HepG2 (cell line): ENCODE measurements around the gene ODC1. TPM values are rescaled to one million over a fixed set of nuclear protein-coding genes. Genes with fewer than 3 reads are reported as not detected.

Source experiments
- AGO1 ChIP-seq: fragments of 200-400 bp; formaldehyde crosslinking; IDR thresholded peaks from 2 replicates; pipeline ENCODE4 v1.6.1; 2017; ENCODE audit warnings: mild to moderate bottlenecking, low read depth, low read length, moderate library complexity; ENCODE audit not compliant: poor library complexity, severe bottlenecking
- CHD4 ChIP-seq: fragments of 200-600 bp; sonication (generic); IDR thresholded peaks from 2 replicates; pipeline ENCODE4 v1.7.0; 2017; ENCODE audit warnings: mild to moderate bottlenecking, low read length, borderline replicate concordance
- ISX ChIP-seq: sonication (generic); formaldehyde crosslinking; conservative IDR thresholded peaks from 2 replicates; pipeline ENCODE4 v1.5.0; 2020; ENCODE audit warnings: missing genetic modification reagents
- MAFK ChIP-seq, 2 experiments: IDR thresholded peaks in 1 of 2; conservative IDR thresholded peaks in 1 of 2; 2 replicates each; pipeline ENCODE4 v1.6.1; 2011; ENCODE audit warnings: improper control_type of control experiment in 2 of 2, low read length in 2 of 2
- NFYC ChIP-seq: IDR thresholded peaks from 2 replicates; pipeline ENCODE4 v1.6.1; 2016; ENCODE audit warnings: missing genetic modification reagents, missing compliant biosample characterization
- NR2C2 ChIP-seq: sonication (generic); formaldehyde crosslinking; IDR thresholded peaks from 2 replicates; pipeline ENCODE4 v1.4.0; 2020; ENCODE audit warnings: missing genetic modification reagents, mild to moderate bottlenecking, moderate library complexity, borderline replicate concordance
- SIX1 ChIP-seq: sonication (generic); formaldehyde crosslinking; IDR thresholded peaks from 2 replicates; pipeline ENCODE4 v1.4.0; 2020; ENCODE audit warnings: missing genetic modification reagents, borderline replicate concordance
- ZNF709 ChIP-seq: sonication (generic); formaldehyde crosslinking; IDR thresholded peaks from 2 replicates; pipeline ENCODE4 v1.5.0; 2020; ENCODE audit warnings: mild to moderate bottlenecking, missing genetic modification reagents
- polyA plus RNA-seq, 8 experiments: library from polyadenylated mRNA; depleted of rRNA in 3 of 8; stranded (reverse) in 7 of 8; unstranded in 1 of 8; fragments of >200 nt; fragmentation: Illumina TruSeq in 4 of 8; extraction: Trizol in 4 of 8; gene quantifications; 2 replicates each; pipeline versions ENCODE4 v1.2.1 to v1.2.3, GENCODE V29; 2011 to 2016; ENCODE audit warnings: low read depth in 4 of 8, missing spikeins in 1 of 8, mixed read lengths in 1 of 8; ENCODE audit not compliant: insufficient read depth in 1 of 8
- total RNA-seq, 5 experiments: library from RNA; depleted of rRNA; stranded (reverse); fragments of >200 nt; fragmentation: Illumina TruSeq; extraction: Trizol; gene quantifications; 2 replicates each; pipeline ENCODE4 v1.2.3, GENCODE V29; 2016; ENCODE audit warnings: low read depth in 1 of 5
- TF ChIP-seq, protein P1 (sequence below): sonication (generic); formaldehyde crosslinking; IDR thresholded peaks from 2 replicates; pipeline ENCODE4 v1.8.1; 2022; ENCODE audit warnings: low read depth, mild to moderate bottlenecking, missing genetic modification reagents
- TF ChIP-seq, protein P2 (sequence below): IDR thresholded peaks from 2 replicates; pipeline ENCODE4 v1.6.1; 2018; ENCODE audit warnings: missing genetic modification reagents, mild to moderate bottlenecking, missing compliant biosample characterization
- TF ChIP-seq, protein P3 (sequence below): sonication (generic); formaldehyde crosslinking; IDR thresholded peaks from 2 replicates; pipeline ENCODE4 v1.4.0; 2020; ENCODE audit warnings: missing genetic modification reagents
- TF ChIP-seq, protein P4 (sequence below): sonication (generic); formaldehyde crosslinking; IDR thresholded peaks from 2 replicates; pipeline ENCODE4 v1.4.0; 2020; ENCODE audit warnings: missing genetic modification reagents
- TF ChIP-seq, protein P5 (sequence below): sonication (generic); formaldehyde crosslinking; IDR thresholded peaks from 2 replicates; pipeline ENCODE4 v1.4.0; 2020; ENCODE audit warnings: missing genetic modification reagents, borderline replicate concordance
- TF ChIP-seq, protein P6 (sequence below): IDR thresholded peaks from 2 replicates; pipeline ENCODE4 v1.6.1; 2016; ENCODE audit warnings: control low read depth

The ODC1 gene
- total and polyA plus RNA-seq, 2 of the 13 experiments (the other 11 are each of a cell fraction or from before 2014, with no cell fraction given), result 142 to 371 TPM

DNA sequence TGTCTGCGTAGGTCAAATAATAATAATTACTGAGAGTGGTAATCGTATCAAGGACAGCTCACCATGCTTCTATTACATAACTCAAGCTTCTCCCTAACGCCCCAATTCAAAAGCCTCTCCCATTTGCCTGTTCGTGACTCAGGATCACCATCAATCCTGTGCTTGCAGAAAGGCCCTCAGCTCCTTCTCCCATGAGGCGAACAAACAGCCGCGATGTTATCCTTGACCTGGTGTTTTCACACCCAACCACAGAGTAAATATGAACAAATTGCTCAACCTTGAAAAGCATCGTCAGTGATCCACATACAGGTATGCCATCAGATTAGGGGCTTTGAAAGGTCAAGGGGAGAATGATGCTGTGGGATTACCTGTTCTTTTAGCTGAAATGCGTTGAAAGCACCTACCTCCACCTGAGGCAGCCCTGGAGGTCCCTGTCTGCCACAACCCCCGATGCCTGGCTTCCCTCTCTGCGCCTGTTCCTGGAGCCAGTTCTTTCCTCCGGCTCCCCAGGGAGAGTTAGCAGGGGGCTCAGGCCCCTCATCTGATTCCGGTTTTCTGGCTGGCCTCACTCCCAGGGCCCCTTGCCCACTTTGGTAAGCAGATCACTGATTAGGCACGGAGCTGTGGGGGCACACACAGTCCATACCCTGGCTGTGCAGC is 39.1 kb upstream of the ODC1 start (continued):
- TF ChIP-seq NFYC (CRISPR knock-in tag) (0 out of 2 replicates have a peak, but pooled peaks have one; percentile 26), NR2C2 (peak; percentile 60; the same call in 1 of the 2 replicates), ZNF709 (CRISPR knock-in tag) (no peak), CHD4 (0 out of 2 replicates have a peak, but pooled peaks have one; percentile 63), MAFK (conservative IDR thresholded peaks at IDR 0.05 in 1 of 2, IDR thresholded peaks at IDR 0.05 in 1 of 2; ENCODE audit: low read length in 2 of 2) (0 out of 4 replicates have a peak, but pooled peaks of 1 of the 2 experiments have one; percentile 5), SIX1 (CRISPR knock-in tag) (peak; percentile 75; the same call in 1 of the 2 replicates), ISX (CRISPR knock-in tag) (no peak), AGO1 (no peak)
- TF ChIP-seq, protein P1, sequence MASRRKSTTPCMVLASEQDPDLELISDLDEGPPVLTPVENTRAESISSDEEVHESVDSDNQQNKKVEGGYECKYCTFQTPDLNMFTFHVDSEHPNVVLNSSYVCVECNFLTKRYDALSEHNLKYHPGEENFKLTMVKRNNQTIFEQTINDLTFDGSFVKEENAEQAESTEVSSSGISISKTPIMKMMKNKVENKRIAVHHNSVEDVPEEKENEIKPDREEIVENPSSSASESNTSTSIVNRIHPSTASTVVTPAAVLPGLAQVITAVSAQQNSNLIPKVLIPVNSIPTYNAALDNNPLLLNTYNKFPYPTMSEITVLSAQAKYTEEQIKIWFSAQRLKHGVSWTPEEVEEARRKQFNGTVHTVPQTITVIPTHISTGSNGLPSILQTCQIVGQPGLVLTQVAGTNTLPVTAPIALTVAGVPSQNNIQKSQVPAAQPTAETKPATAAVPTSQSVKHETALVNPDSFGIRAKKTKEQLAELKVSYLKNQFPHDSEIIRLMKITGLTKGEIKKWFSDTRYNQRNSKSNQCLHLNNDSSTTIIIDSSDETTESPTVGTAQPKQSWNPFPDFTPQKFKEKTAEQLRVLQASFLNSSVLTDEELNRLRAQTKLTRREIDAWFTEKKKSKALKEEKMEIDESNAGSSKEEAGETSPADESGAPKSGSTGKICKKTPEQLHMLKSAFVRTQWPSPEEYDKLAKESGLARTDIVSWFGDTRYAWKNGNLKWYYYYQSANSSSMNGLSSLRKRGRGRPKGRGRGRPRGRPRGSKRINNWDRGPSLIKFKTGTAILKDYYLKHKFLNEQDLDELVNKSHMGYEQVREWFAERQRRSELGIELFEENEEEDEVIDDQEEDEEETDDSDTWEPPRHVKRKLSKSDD (CRISPR knock-in tag), result peak; percentile 70; the same call in 1 of the 2 replicates
- TF ChIP-seq, protein P2, sequence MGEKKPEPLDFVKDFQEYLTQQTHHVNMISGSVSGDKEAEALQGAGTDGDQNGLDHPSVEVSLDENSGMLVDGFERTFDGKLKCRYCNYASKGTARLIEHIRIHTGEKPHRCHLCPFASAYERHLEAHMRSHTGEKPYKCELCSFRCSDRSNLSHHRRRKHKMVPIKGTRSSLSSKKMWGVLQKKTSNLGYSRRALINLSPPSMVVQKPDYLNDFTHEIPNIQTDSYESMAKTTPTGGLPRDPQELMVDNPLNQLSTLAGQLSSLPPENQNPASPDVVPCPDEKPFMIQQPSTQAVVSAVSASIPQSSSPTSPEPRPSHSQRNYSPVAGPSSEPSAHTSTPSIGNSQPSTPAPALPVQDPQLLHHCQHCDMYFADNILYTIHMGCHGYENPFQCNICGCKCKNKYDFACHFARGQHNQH (CRISPR knock-in tag), result peak; percentile 84; the same call in 1 of the 2 replicates
- TF ChIP-seq, protein P3, sequence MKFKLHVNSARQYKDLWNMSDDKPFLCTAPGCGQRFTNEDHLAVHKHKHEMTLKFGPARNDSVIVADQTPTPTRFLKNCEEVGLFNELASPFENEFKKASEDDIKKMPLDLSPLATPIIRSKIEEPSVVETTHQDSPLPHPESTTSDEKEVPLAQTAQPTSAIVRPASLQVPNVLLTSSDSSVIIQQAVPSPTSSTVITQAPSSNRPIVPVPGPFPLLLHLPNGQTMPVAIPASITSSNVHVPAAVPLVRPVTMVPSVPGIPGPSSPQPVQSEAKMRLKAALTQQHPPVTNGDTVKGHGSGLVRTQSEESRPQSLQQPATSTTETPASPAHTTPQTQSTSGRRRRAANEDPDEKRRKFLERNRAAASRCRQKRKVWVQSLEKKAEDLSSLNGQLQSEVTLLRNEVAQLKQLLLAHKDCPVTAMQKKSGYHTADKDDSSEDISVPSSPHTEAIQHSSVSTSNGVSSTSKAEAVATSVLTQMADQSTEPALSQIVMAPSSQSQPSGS (CRISPR knock-in tag), result peak; percentile 80
- TF ChIP-seq, protein P4, sequence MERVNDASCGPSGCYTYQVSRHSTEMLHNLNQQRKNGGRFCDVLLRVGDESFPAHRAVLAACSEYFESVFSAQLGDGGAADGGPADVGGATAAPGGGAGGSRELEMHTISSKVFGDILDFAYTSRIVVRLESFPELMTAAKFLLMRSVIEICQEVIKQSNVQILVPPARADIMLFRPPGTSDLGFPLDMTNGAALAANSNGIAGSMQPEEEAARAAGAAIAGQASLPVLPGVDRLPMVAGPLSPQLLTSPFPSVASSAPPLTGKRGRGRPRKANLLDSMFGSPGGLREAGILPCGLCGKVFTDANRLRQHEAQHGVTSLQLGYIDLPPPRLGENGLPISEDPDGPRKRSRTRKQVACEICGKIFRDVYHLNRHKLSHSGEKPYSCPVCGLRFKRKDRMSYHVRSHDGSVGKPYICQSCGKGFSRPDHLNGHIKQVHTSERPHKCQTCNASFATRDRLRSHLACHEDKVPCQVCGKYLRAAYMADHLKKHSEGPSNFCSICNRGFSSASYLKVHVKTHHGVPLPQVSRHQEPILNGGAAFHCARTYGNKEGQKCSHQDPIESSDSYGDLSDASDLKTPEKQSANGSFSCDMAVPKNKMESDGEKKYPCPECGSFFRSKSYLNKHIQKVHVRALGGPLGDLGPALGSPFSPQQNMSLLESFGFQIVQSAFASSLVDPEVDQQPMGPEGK (CRISPR knock-in tag), result peak; percentile 70; the same call in 1 of the 2 replicates
- TF ChIP-seq, protein P5, sequence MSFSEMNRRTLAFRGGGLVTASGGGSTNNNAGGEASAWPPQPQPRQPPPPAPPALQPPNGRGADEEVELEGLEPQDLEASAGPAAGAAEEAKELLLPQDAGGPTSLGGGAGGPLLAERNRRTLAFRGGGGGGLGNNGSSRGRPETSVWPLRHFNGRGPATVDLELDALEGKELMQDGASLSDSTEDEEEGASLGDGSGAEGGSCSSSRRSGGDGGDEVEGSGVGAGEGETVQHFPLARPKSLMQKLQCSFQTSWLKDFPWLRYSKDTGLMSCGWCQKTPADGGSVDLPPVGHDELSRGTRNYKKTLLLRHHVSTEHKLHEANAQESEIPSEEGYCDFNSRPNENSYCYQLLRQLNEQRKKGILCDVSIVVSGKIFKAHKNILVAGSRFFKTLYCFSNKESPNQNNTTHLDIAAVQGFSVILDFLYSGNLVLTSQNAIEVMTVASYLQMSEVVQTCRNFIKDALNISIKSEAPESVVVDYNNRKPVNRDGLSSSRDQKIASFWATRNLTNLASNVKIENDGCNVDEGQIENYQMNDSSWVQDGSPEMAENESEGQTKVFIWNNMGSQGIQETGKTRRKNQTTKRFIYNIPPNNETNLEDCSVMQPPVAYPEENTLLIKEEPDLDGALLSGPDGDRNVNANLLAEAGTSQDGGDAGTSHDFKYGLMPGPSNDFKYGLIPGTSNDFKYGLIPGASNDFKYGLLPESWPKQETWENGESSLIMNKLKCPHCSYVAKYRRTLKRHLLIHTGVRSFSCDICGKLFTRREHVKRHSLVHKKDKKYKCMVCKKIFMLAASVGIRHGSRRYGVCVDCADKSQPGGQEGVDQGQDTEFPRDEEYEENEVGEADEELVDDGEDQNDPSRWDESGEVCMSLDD (CRISPR knock-in tag), result 0 out of 2 replicates have a peak, but pooled peaks have one; percentile 62
- TF ChIP-seq, protein P6, sequence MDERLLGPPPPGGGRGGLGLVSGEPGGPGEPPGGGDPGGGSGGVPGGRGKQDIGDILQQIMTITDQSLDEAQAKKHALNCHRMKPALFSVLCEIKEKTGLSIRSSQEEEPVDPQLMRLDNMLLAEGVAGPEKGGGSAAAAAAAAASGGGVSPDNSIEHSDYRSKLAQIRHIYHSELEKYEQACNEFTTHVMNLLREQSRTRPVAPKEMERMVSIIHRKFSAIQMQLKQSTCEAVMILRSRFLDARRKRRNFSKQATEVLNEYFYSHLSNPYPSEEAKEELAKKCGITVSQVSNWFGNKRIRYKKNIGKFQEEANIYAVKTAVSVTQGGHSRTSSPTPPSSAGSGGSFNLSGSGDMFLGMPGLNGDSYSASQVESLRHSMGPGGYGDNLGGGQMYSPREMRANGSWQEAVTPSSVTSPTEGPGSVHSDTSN (CRISPR knock-in tag), result no peak
